Neuronal stem cell (in vitro differentiated cells): ENCODE measurements around the gene RARRES2.

Experiments used
- DNase-seq: peaks from one replicate; pipeline ENCODE4 v3.0.0-alpha.2; 2013; ENCODE audit warnings: low spot score
- H2AFZ ChIP-seq: one replicate; pipeline ENCODE4 v1.6.1; 2013; ENCODE audit warnings: mild to moderate bottlenecking, low read length, inconsistent platforms
- H2AK5ac ChIP-seq: 2 replicates; pipeline ENCODE4 v1.6.1; 2013; ENCODE audit warnings: low read depth, mild to moderate bottlenecking, inconsistent platforms, low read length, moderate library complexity, mixed read lengths
- H2BK120ac ChIP-seq: 2 replicates; pipeline ENCODE4 v1.6.1; 2013; ENCODE audit warnings: low read depth, mild to moderate bottlenecking, inconsistent platforms, low read length, moderate library complexity, mixed read lengths
- H2BK12ac ChIP-seq: one replicate; pipeline ENCODE4 v1.6.1; 2013; ENCODE audit warnings: low read length, inconsistent platforms
- H2BK15ac ChIP-seq: 2 replicates; pipeline ENCODE4 v1.6.1; 2013; ENCODE audit warnings: mild to moderate bottlenecking, low read length, inconsistent platforms, mixed read lengths
- H2BK5ac ChIP-seq: one replicate; pipeline ENCODE4 v1.6.1; 2013; ENCODE audit warnings: inconsistent platforms, mild to moderate bottlenecking, low read length, moderate library complexity
- H3K14ac ChIP-seq: one replicate; pipeline ENCODE4 v1.6.1; 2013; ENCODE audit warnings: low read length, inconsistent platforms
- H3K18ac ChIP-seq: 2 replicates; pipeline ENCODE4 v1.6.1; 2013; ENCODE audit warnings: low read length, inconsistent platforms
- H3K23ac ChIP-seq: 2 replicates; pipeline ENCODE4 v1.6.1; 2013; ENCODE audit warnings: low read depth, mild to moderate bottlenecking, mixed read lengths, low read length, inconsistent platforms; ENCODE audit not compliant: poor library complexity
- H3K27ac ChIP-seq: replicated peaks from 3 replicates; pipeline ENCODE4 v1.5.1; 2013; ENCODE audit warnings: low read length, inconsistent platforms
- H3K27me3 ChIP-seq, 3 experiments: 2 replicates each; pipeline ENCODE4 v1.6.1; 2013; ENCODE audit warnings: low read length in 3 of 3, mild to moderate bottlenecking in 2 of 3, inconsistent platforms in 1 of 3, low read depth in 1 of 3, mixed read lengths in 1 of 3, moderate library complexity in 1 of 3; ENCODE audit not compliant: control insufficient read depth in 3 of 3, insufficient read depth in 3 of 3
- H3K36me3 ChIP-seq, 2 donors: replicated peaks in 1 of 2; 2 replicates each; pipeline ENCODE4 v1.6.1; 2013; ENCODE audit warnings: low read length in 2 of 2; ENCODE audit not compliant: control insufficient read depth in 2 of 2, insufficient read depth in 2 of 2
- H3K4ac ChIP-seq: 2 replicates; pipeline ENCODE4 v1.6.1; 2013; ENCODE audit warnings: inconsistent platforms, mild to moderate bottlenecking, low read length, moderate library complexity
- H3K4me1 ChIP-seq, 2 donors: 1 replicate in 1 of 2; 2 replicates in 1 of 2; pipeline ENCODE4 v1.6.1; 2013; ENCODE audit warnings: low read length in 2 of 2, low read depth in 1 of 2; ENCODE audit not compliant: control insufficient read depth in 2 of 2, insufficient read depth in 1 of 2
- H3K4me2 ChIP-seq: one replicate; pipeline ENCODE4 v1.6.1; 2013; ENCODE audit warnings: mild to moderate bottlenecking, low read length, inconsistent platforms; ENCODE audit not compliant: insufficient read depth, poor library complexity, severe bottlenecking
- H3K4me3 ChIP-seq, 2 donors: 2 replicates each; pipeline ENCODE4 v1.5.1; 2013; ENCODE audit warnings: low read length in 2 of 2, mild to moderate bottlenecking in 2 of 2, inconsistent platforms in 1 of 2, moderate library complexity in 1 of 2
- H3K79me1 ChIP-seq: one replicate; pipeline ENCODE4 v1.6.1; 2013; ENCODE audit warnings: low read depth, mild to moderate bottlenecking, inconsistent platforms, low read length, moderate library complexity
- H3K9ac ChIP-seq: one replicate; pipeline ENCODE4 v1.6.1; 2013; ENCODE audit warnings: mild to moderate bottlenecking, low read depth, low read length, inconsistent platforms; ENCODE audit not compliant: poor library complexity
- H3K9me3 ChIP-seq, 2 donors: replicated peaks in 1 of 2; 2 replicates each; pipeline versions ENCODE3 to v1.6.1; 2013; ENCODE audit warnings: low read length in 2 of 2, mild to moderate bottlenecking in 2 of 2, inconsistent platforms in 1 of 2, low read depth in 1 of 2, mixed read lengths in 1 of 2, moderate library complexity in 1 of 2; ENCODE audit not compliant: control insufficient read depth in 2 of 2, insufficient read depth in 1 of 2
- H4K8ac ChIP-seq: one replicate; pipeline ENCODE4 v1.6.1; 2013; ENCODE audit warnings: low read depth, mild to moderate bottlenecking, inconsistent platforms, low read length, moderate library complexity
- H4K91ac ChIP-seq: one replicate; pipeline ENCODE4 v1.6.1; 2013; ENCODE audit warnings: low read length, low read depth, mild to moderate bottlenecking, inconsistent platforms; ENCODE audit not compliant: poor library complexity
- WGBS, 2 donors: extraction: QIAGEN DNeasy Blood & Tissue Kit; methylation state at CpG; one replicate each; pipeline ENCODE4 v1.1.7; 2013; ENCODE audit warnings: missing lambda C conversion rate in 2 of 2, mixed read lengths in 1 of 2; ENCODE audit not compliant: insufficient read length in 2 of 2, insufficient replicate concordance in 1 of 2; ENCODE audit errors: extremely low coverage in 2 of 2; 5-methylcytosine and 5-hydroxymethylcytosine counted together

The RARRES2 gene

GRCh38 chr7:150381096-150381495, 39.7 kb upstream of the RARRES2 start:
- no CpG with 5 or more reads among the region's 9 CpGs for WGBS, 2 donors
- Histone ChIP-seq H3K27ac (no peak overlapping the region), H3K27me3 (no peaks in the 10 kb centered on the region), H3K14ac (no peak overlapping the region), H3K18ac (no peak overlapping the region), H3K4ac (no peak overlapping the region), H3K9ac (no peak overlapping the region), H3K79me1 (peaks cover 2% of the 10 kb centered on the region), H2BK120ac (no peak overlapping the region), H2AFZ (no peak overlapping the region), H3K9me3 (no peaks in the 10 kb centered on the region), H2BK15ac (peak overlapping the region; percentile 60), H3K36me3 (peaks cover 0 to 8% of the 10 kb centered on the region in 2 donors), H4K8ac (no peak overlapping the region), H3K4me1 (peaks cover 61 to 63% of the 10 kb centered on the region in 2 donors), H3K4me3 (peak overlapping the region in 1 of 2 donors; percentile 76), H2AK5ac (peak overlapping the region; percentile 23), H4K91ac (no peak overlapping the region), H2BK5ac (no peak overlapping the region), H3K4me2 (no peak overlapping the region), H2BK12ac (no peak overlapping the region), H3K23ac (no peak overlapping the region)
- no peak for DNase-seq

- no peak for DNase-seq
These were observed 39.0 kb upstream of the RARRES2 start for GRCh38 chr7:150380463-150380862.

GRCh38 chr7:150379441-150380379, 38.3 kb upstream of the RARRES2 start:
- peak overlapping the region; percentile 97 for H3K9ac ChIP-seq
- peaks cover 0 to 9% of the 10 kb centered on the region in 2 donors for H3K36me3 ChIP-seq
- H2BK12ac ChIP-seq: no peak overlapping the region
- peak overlapping the region; percentile 1 for H3K23ac ChIP-seq
- no peaks in the 10 kb centered on the region for H3K27me3 ChIP-seq
- peak overlapping the region; percentile 79 for H2BK15ac ChIP-seq
- H3K27ac ChIP-seq: peak overlapping the region; percentile 91
- no peaks in the 10 kb centered on the region for H3K9me3 ChIP-seq
- H2BK120ac ChIP-seq: peak overlapping the region; percentile 63
- H4K8ac ChIP-seq: no peak overlapping the region
- H2AFZ ChIP-seq: peak overlapping the region; percentile 65
- H3K4me3 ChIP-seq: peak overlapping the region; percentile 76 to 96
- H2AK5ac ChIP-seq: peak overlapping the region; percentile 93
- H3K4me1 ChIP-seq: peaks cover 50% of the 10 kb centered on the region in 2 donors
- no peak for DNase-seq
- H3K18ac ChIP-seq: peak overlapping the region; percentile 97
- peak overlapping the region; percentile 81 for H3K4ac ChIP-seq
- H4K91ac ChIP-seq: no peak overlapping the region
- WGBS, 2 donors: no CpG with 5 or more reads among the region's 52 CpGs
- H2BK5ac ChIP-seq: peak overlapping the region; percentile 76
- peak overlapping the region; percentile 98 for H3K14ac ChIP-seq
- peaks cover 2% of the 10 kb centered on the region for H3K79me1 ChIP-seq
- peak overlapping the region; percentile 81 for H3K4me2 ChIP-seq

More at GRCh38 chr7:150380463-150380862, 39.0 kb upstream of the RARRES2 start:
- peak overlapping the region; percentile 81 for H3K4me2 ChIP-seq
- H3K79me1 ChIP-seq: peaks cover 2% of the 10 kb centered on the region
- peaks cover 57% of the 10 kb centered on the region in 2 donors for H3K4me1 ChIP-seq
- no peak overlapping the region for H3K4ac ChIP-seq
- H4K91ac ChIP-seq: no peak overlapping the region
- no peaks in the 10 kb centered on the region for H3K9me3 ChIP-seq
- H3K9ac ChIP-seq: no peak overlapping the region
- no peak overlapping the region for H2BK5ac ChIP-seq
- peak overlapping the region; percentile 55 to 76 for H3K4me3 ChIP-seq
- peak overlapping the region; percentile 1 for H2BK15ac ChIP-seq
- H2BK12ac ChIP-seq: no peak overlapping the region
- H3K27ac ChIP-seq: no peak overlapping the region
- H3K27me3 ChIP-seq: no peaks in the 10 kb centered on the region
- no peak overlapping the region for H3K18ac ChIP-seq
- no CpG with 5 or more reads among the region's 11 CpGs for WGBS, 2 donors
- H4K8ac ChIP-seq: no peak overlapping the region
- H3K14ac ChIP-seq: no peak overlapping the region
- H3K23ac ChIP-seq: no peak overlapping the region
- no peak overlapping the region for H2AFZ ChIP-seq
- no peak overlapping the region for H2AK5ac ChIP-seq
- H2BK120ac ChIP-seq: no peak overlapping the region
- H3K36me3 ChIP-seq: peaks cover 0 to 6% of the 10 kb centered on the region in 2 donors

- Histone ChIP-seq H3K18ac (peak within 1 kb of the TSS; percentile 98), H4K8ac (no peak within 1 kb of the TSS), H3K4me1 (peaks cover 44 to 46% of the 10 kb centered on the region in 2 donors), H2BK120ac (peak within 1 kb of the TSS; percentile 97), H3K36me3 (peaks cover 7 to 16% of the 10 kb centered on the region in 2 donors), H3K4me2 (peak within 1 kb of the TSS; percentile 88), H3K4me3 (peak within 1 kb of the TSS; percentile 76 to 96), H3K79me1 (peaks cover 3% of the 10 kb centered on the region), H3K9ac (peak within 1 kb of the TSS; percentile 97), H2BK12ac (no peak within 1 kb of the TSS), H2AFZ (peak within 1 kb of the TSS; percentile 71), H2BK15ac (peak within 1 kb of the TSS; percentile 88), H3K14ac (peak within 1 kb of the TSS; percentile 98), H3K23ac (peak within 1 kb of the TSS; percentile 96), H2BK5ac (peak within 1 kb of the TSS; percentile 98), H3K9me3 (no peaks in the 10 kb centered on the region), H3K27me3 (no peaks in the 10 kb centered on the region), H2AK5ac (peak within 1 kb of the TSS; percentile 95), H4K91ac (peak within 1 kb of the TSS; percentile 93), H3K27ac (peak within 1 kb of the TSS; percentile 96), H3K4ac (peak within 1 kb of the TSS; percentile 81)
- no CpG with 5 or more reads among the region's 60 CpGs for WGBS, 2 donors
- peak; percentile 94 for DNase-seq
These were observed 37.5 kb upstream of the RARRES2 start, which contains the start of gene ZNF775 for GRCh38 chr7:150378853-150379440. ZNF775 (plus strand) TSS chr7:150379330; CDS start chr7:150388471, 9,141 bp downstream.
